ENCODE measurements around the gene PANX2.

DNA sequence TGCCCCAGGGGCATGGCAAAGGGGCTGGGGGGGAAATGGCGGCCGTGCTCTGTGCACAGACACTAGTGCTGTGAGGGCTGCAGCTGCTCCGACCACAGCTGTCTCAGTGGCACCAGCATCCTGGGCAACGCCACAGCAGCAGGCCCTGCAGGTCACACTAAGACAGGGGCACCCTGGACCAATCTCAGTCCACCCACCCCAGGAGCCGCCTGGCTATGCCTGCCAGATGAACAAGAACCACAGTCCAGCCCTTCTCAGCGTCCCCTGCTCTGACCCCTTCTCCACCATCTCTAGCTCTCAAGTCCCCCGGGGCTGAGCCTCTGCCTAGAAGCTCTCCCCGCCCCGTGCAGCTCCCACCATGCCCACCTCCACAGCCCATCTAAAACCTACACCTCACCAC lies 57.8 kb downstream of the PANX2 start:
- no peak for TF ChIP-seq POLR2AphosphoS5 (IDR thresholded peaks at IDR 0.05; ENCODE audit: low read depth, low read length)
- no peak for TF ChIP-seq POLR2A (IDR thresholded peaks at IDR 0.05; ENCODE audit: low read depth, low read length)
- no peak for TF ChIP-seq TAF1 (IDR thresholded peaks at IDR 0.05; ENCODE audit: borderline replicate concordance, low read depth, low read length)
